Measurements from ENCODE around the gene NDUFV2.

Gene NDUFV2

DNA sequence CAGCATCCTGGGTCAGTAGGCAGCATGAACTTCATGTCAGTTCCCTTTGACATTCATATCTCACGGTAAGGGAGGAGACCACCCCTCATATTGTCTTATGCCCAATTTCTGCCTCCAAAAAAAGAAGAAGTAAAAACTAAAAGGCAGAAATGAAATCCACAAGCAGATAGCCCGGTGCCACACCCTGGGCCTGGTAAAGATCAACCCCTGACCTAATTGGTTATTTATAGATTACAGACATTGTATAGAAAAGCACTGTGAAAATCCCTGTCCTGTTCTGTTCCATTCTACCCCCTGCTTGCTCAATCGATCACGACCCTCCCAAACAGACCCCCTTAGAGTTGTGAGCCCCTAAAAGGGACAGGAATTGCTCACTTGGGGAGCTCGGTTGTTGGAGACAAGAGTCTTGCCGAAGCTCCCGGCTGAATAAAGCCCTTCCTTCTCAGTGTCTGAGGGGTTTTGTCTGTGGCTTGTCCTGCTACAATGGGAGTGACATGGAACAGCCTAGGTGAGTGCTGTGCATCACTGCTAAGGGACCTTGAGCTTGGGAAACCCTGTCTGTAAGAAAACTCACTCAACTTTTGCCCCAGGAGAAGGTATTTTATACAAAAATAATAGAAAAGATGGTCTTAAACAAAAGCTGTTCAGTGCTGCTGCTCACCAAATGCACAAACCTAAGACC, 11.1 kb downstream of the NDUFV2 start:
- Histone ChIP-seq H3K4me1 (ENCODE audit: control insufficient read depth, insufficient read depth, low read length) (peaks cover 1% of the 10 kb centered on the region; the same call in 1 of the 2 replicates), H3K4me3 (ENCODE audit: low read length) (no peak overlapping the region), H3K27ac (ENCODE audit: low read length) (no peak overlapping the region), H3K36me3 (ENCODE audit: control insufficient read depth, insufficient read depth, low read length) (no peaks in the 10 kb centered on the region), H3K27me3 (ENCODE audit: control insufficient read depth, insufficient read depth, low read length) (no peaks in the 10 kb centered on the region), H3K9me3 (ENCODE audit: control insufficient read depth, insufficient read depth, low read length) (no peaks in the 10 kb centered on the region)
- DNase-seq (ENCODE audit: low read depth, low spot score), result no peak
- WGBS (ENCODE audit: insufficient coverage, insufficient read length), result no CpG with 5 or more reads among the region's 7 CpGs

DNA sequence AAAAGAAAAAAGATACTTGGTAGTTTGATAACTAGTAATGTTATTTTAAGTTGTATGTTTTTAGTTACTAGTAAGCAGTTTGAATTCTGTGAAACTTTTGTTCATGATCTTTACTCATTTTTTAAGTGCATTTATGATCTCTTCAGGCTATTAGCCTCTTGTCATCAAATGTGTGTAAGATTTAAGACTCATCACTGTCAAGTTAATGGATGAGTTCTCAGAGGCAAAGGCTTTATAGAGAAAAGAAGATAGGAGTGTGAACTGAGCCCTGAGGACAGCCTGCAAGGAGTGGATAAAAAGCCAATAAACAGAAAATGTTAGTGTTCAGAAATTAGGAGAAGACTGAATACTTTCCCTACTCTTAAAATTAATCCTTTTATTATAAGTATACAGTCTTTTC, 13.5 kb downstream of the NDUFV2 start:
- no peak overlapping the region for H3K4me3 ChIP-seq (ENCODE audit: low read length)

DNA sequence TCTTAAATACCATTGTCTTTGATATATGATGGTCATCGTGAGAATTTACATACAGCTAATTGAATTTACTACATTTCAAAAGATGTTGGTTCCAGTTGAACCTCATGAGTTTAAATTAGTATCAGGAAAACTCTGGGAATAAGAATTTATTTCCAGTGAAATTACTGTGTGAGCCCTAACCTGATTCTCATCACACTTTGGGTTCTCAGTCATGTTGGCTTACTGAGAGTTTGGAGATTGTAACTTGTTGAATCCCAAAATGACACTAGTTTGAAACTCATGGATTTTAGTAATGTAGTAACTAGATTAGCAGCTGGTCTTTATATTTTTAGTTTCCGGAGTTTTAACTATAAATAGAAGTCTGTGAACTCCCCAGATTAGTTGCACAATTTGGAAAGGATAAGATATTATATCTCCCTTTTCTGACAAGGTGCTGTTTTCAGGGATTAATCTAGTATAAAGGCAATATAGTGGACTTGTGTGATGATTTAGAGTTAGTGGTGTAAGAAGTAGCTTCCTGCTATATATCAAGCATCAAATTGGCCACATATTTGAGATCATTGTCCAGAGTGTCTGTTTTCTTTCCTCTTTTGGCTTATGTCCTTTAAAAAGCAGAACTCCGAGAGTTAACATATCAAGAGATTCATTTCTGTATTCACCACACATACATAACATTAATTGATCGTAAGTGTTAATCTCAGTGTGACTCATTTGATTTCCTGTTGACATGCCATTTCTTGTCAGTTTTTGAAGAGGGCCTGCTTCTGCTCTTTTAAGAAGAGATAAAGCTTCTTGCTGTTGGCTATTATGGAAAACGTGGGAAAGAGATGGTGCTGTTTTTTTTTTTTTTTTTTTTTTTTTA, 15.7 kb downstream of the NDUFV2 start:
- H3K4me1 ChIP-seq (ENCODE audit: control insufficient read depth, insufficient read depth, low read length), result peaks cover 1% of the 10 kb centered on the region; the same call in 1 of the 2 replicates

More for the DNA sequence above, 13.5 kb downstream of the NDUFV2 start:
- Histone ChIP-seq H3K36me3 (ENCODE audit: control insufficient read depth, insufficient read depth, low read length) (no peaks in the 10 kb centered on the region), H3K9me3 (ENCODE audit: control insufficient read depth, insufficient read depth, low read length) (no peaks in the 10 kb centered on the region), H3K4me1 (ENCODE audit: control insufficient read depth, insufficient read depth, low read length) (peaks cover 1% of the 10 kb centered on the region; the same call in 1 of the 2 replicates), H3K27ac (ENCODE audit: low read length) (no peak overlapping the region), H3K27me3 (ENCODE audit: control insufficient read depth, insufficient read depth, low read length) (no peaks in the 10 kb centered on the region)
- DNase-seq (ENCODE audit: low read depth, low spot score), result no peak

DNA sequence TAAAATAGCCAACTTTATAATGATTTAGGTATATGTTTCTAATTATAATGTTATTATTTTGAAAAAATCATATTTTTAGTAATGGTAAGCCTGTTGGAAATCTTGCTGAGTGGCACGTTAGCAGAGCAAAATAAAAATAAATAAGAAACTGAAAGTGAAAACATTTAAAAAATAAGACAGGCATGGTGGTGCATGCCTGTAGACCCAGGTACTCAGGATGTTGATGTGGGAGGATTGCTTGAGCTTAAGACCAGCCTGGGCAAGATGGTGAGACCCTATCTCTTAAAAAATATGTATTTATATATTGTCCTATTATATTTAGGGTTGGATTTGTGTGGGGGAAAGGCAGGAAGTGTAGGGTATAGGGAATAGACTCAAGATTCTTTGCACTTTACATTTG, 18.3 kb downstream of the NDUFV2 start:
- H3K4me3 ChIP-seq (ENCODE audit: low read length), result no peak overlapping the region
- no peak for DNase-seq (ENCODE audit: low read depth, low spot score)
- WGBS (ENCODE audit: insufficient coverage, insufficient read length), result no CpG with 5 or more reads among the region's 1 CpG
- no peaks in the 10 kb centered on the region for H3K36me3 ChIP-seq (ENCODE audit: control insufficient read depth, insufficient read depth, low read length)
- H3K9me3 ChIP-seq (ENCODE audit: control insufficient read depth, insufficient read depth, low read length), result no peaks in the 10 kb centered on the region
- H3K27me3 ChIP-seq (ENCODE audit: control insufficient read depth, insufficient read depth, low read length), result no peaks in the 10 kb centered on the region
- no peak overlapping the region for H3K27ac ChIP-seq (ENCODE audit: low read length)
- H3K4me1 ChIP-seq (ENCODE audit: control insufficient read depth, insufficient read depth, low read length), result no peaks in the 10 kb centered on the region

More for the DNA sequence above, 15.7 kb downstream of the NDUFV2 start:
- no peak for DNase-seq (ENCODE audit: low read depth, low spot score)
- Histone ChIP-seq H3K9me3 (ENCODE audit: control insufficient read depth, insufficient read depth, low read length) (no peaks in the 10 kb centered on the region), H3K27ac (ENCODE audit: low read length) (no peak overlapping the region), H3K27me3 (ENCODE audit: control insufficient read depth, insufficient read depth, low read length) (no peaks in the 10 kb centered on the region), H3K4me3 (ENCODE audit: low read length) (no peak overlapping the region), H3K36me3 (ENCODE audit: control insufficient read depth, insufficient read depth, low read length) (no peaks in the 10 kb centered on the region)
- WGBS (ENCODE audit: insufficient coverage, insufficient read length), result no CpG with 5 or more reads among the region's 5 CpGs

DNA sequence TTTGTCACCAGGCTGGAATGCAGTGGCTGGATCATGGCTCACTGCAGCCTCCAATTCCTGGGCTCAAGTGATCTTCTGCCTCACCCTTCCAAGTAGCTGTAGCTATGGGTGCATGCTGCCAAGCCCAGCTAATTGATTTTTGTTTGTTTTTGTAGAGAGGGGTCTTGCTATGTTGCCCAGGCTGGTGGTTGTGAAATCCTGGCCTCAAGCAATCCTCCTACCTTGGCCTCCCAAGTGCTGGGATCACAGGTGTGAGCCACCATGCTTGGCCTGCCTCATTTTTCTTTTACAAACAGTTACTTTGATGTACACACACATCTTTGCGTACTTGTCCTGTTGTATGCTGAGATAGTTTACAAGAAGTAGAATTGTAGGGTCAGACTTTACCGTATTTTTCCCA, 21.0 kb downstream of the NDUFV2 start:
- no peaks in the 10 kb centered on the region for H3K4me1 ChIP-seq (ENCODE audit: control insufficient read depth, insufficient read depth, low read length)
- no peak for DNase-seq (ENCODE audit: low read depth, low spot score)
- H3K9me3 ChIP-seq (ENCODE audit: control insufficient read depth, insufficient read depth, low read length), result no peaks in the 10 kb centered on the region
- no CpG with 5 or more reads among the region's 2 CpGs for WGBS (ENCODE audit: insufficient coverage, insufficient read length)
- H3K27ac ChIP-seq (ENCODE audit: low read length), result no peak overlapping the region
- H3K27me3 ChIP-seq (ENCODE audit: control insufficient read depth, insufficient read depth, low read length), result no peaks in the 10 kb centered on the region
- no peak overlapping the region for H3K4me3 ChIP-seq (ENCODE audit: low read length)
- peaks cover 4% of the 10 kb centered on the region; the same call in 1 of the 2 replicates for H3K36me3 ChIP-seq (ENCODE audit: control insufficient read depth, insufficient read depth, low read length)

DNA sequence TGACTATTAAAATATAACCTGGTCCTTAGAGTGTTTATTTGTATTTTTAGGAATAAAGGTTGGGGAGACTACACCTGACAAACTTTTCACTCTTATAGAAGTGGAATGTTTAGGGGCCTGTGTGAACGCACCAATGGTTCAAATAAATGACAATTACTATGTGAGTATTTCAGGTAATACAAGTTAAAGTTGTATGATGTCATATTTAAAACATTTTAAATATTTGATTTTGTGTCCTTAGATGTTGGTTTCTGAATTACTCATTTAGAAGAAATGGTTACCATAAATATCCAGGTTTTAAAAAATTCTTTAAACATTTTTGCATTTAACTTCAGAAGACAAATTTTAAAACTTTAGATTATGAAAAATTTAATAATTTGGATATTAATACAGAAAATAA, 22.3 kb downstream of the NDUFV2 start:
- no peaks in the 10 kb centered on the region for H3K4me1 ChIP-seq (ENCODE audit: control insufficient read depth, insufficient read depth, low read length)
- WGBS (ENCODE audit: insufficient coverage, insufficient read length), result no CpG with 5 or more reads among the region's 1 CpG

DNA sequence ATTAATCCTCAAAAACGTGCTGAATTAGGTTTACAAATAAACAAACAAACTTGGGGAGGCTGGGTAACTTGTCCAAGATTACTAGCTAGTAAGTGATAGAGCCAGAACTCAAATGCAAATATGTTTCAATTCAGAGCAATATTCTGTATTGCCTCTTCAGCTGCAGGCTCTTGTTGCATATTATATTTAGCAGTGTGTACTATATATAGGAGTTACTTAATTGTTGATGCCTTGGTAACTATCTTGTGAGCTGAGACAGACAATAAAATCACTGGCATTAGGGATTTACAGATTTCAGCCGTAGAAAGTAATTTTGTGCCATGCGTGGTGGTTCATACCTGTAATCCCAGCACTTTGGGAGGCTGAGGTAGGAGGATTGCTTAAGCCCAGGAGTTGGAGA, 23.8 kb downstream of the NDUFV2 start:
- WGBS (ENCODE audit: insufficient coverage, insufficient read length), result no CpG with 5 or more reads among the region's 3 CpGs
- DNase-seq (ENCODE audit: low read depth, low spot score), result no peak
- Histone ChIP-seq H3K36me3 (ENCODE audit: control insufficient read depth, insufficient read depth, low read length) (peaks cover 4% of the 10 kb centered on the region; the same call in 1 of the 2 replicates), H3K27ac (ENCODE audit: low read length) (no peak overlapping the region), H3K4me3 (ENCODE audit: low read length) (no peak overlapping the region), H3K4me1 (ENCODE audit: control insufficient read depth, insufficient read depth, low read length) (no peaks in the 10 kb centered on the region), H3K9me3 (ENCODE audit: control insufficient read depth, insufficient read depth, low read length) (no peaks in the 10 kb centered on the region), H3K27me3 (ENCODE audit: control insufficient read depth, insufficient read depth, low read length) (no peaks in the 10 kb centered on the region)

More for the DNA sequence above, 22.3 kb downstream of the NDUFV2 start:
- no peak for DNase-seq (ENCODE audit: low read depth, low spot score)
- Histone ChIP-seq H3K9me3 (ENCODE audit: control insufficient read depth, insufficient read depth, low read length) (no peaks in the 10 kb centered on the region), H3K36me3 (ENCODE audit: control insufficient read depth, insufficient read depth, low read length) (peaks cover 4% of the 10 kb centered on the region; the same call in 1 of the 2 replicates), H3K4me3 (ENCODE audit: low read length) (no peak overlapping the region), H3K27me3 (ENCODE audit: control insufficient read depth, insufficient read depth, low read length) (no peaks in the 10 kb centered on the region), H3K27ac (ENCODE audit: low read length) (no peak overlapping the region)

DNA sequence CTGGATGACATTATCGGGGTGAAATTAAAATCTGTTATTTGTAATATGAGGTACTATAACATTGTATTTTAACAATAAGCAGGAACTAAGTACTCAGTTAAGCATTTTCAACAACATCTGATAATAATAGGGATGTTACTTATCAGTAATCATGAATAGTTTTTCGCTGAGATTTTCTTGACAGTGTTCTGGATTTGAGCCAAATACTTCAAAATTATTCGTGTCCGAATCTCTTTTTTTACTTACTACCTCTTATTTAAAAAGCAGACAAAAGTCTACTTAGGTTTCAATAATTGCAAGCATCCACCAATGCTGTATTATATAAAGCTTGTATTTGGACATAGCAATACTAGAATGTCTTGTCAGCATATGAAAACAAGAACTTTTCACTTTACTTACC, 27.7 kb downstream of the NDUFV2 start:
- H3K36me3 ChIP-seq (ENCODE audit: control insufficient read depth, insufficient read depth, low read length), result peaks cover 4% of the 10 kb centered on the region; the same call in 1 of the 2 replicates
- no CpG with 5 or more reads among the region's 4 CpGs for WGBS (ENCODE audit: insufficient coverage, insufficient read length)
- H3K4me1 ChIP-seq (ENCODE audit: control insufficient read depth, insufficient read depth, low read length), result no peaks in the 10 kb centered on the region
- H3K27me3 ChIP-seq (ENCODE audit: control insufficient read depth, insufficient read depth, low read length), result no peaks in the 10 kb centered on the region
- no peak overlapping the region for H3K4me3 ChIP-seq (ENCODE audit: low read length)
- H3K27ac ChIP-seq (ENCODE audit: low read length), result no peak overlapping the region
- DNase-seq (ENCODE audit: low read depth, low spot score), result no peak
- H3K9me3 ChIP-seq (ENCODE audit: control insufficient read depth, insufficient read depth, low read length), result no peaks in the 10 kb centered on the region

DNA sequence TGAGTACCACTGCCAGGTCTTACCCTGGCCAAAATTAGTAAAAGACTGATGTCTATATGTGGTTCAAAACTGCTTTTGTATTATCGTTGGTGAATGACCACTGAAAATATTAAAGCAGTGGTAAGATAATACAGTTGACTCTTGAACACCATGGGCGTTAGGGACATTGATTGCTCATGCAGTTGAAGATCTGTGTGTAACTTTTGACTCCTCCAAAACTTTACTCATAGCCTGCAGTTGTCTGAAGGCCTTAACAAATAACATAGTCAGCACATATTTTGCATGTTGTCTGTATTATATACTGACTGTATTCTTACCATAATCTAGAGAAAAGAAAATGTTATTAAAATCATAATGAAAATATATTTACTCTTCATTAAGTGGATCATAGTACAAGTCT, 28.3 kb downstream of the NDUFV2 start:
- no peaks in the 10 kb centered on the region for H3K9me3 ChIP-seq (ENCODE audit: control insufficient read depth, insufficient read depth, low read length)
- no peak overlapping the region for H3K27ac ChIP-seq (ENCODE audit: low read length)
- no peak overlapping the region for H3K4me3 ChIP-seq (ENCODE audit: low read length)
- peaks cover 4% of the 10 kb centered on the region; the same call in 1 of the 2 replicates for H3K36me3 ChIP-seq (ENCODE audit: control insufficient read depth, insufficient read depth, low read length)
- H3K4me1 ChIP-seq (ENCODE audit: control insufficient read depth, insufficient read depth, low read length), result no peaks in the 10 kb centered on the region
- WGBS (ENCODE audit: insufficient coverage, insufficient read length), result no CpG with 5 or more reads among the region's 2 CpGs
- no peak for DNase-seq (ENCODE audit: low read depth, low spot score)
- H3K27me3 ChIP-seq (ENCODE audit: control insufficient read depth, insufficient read depth, low read length), result no peaks in the 10 kb centered on the region

DNA sequence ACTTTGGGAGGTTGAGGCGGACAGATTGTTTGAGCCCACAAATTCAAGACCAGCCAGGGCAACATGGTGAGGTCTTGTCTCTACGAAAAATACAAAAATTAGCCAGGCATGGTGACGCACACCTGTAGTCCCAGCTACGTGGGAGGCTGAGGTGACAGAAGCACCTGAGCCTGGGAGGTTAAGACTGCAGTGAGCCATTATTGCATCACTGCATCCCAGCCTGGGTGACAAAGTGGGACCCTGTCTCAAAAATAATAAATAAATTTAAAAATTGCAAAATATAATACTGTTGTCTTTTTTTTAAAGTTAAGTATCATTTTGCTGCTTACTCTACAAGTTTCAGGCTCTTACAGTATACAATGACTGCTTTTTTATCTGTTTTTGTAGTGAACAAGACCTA, 30.1 kb downstream of the NDUFV2 start:
- no peak for DNase-seq (ENCODE audit: low read depth, low spot score)
- WGBS (ENCODE audit: insufficient coverage, insufficient read length), result no CpG with 5 or more reads among the region's 4 CpGs
- Histone ChIP-seq H3K4me3 (ENCODE audit: low read length) (no peak overlapping the region), H3K9me3 (ENCODE audit: control insufficient read depth, insufficient read depth, low read length) (no peaks in the 10 kb centered on the region), H3K4me1 (ENCODE audit: control insufficient read depth, insufficient read depth, low read length) (no peaks in the 10 kb centered on the region), H3K27me3 (ENCODE audit: control insufficient read depth, insufficient read depth, low read length) (no peaks in the 10 kb centered on the region), H3K36me3 (ENCODE audit: control insufficient read depth, insufficient read depth, low read length) (peaks cover under 1% of the 10 kb centered on the region; the same call in 1 of the 2 replicates), H3K27ac (ENCODE audit: low read length) (no peak overlapping the region)

Measured in iPS DF 6.9 (cell line).